Prostate gland (tissue), 2 donors: ENCODE data around the gene RYR2. TPM values are rescaled to one million over a fixed set of nuclear protein-coding genes. Genes with fewer than 3 reads are reported as not detected.
"Not testable (repeated sequence)": the region's sequence is repeated elsewhere in the genome, so short reads cannot be mapped to it uniquely, and the experiment has no call there.

Experiments used
- DNase-seq: peaks from one replicate; pipeline ENCODE4 v3.0.0-alpha.2; 2019; ENCODE audit warnings: low spot score
- H3K27ac ChIP-seq, 2 donors: fragments of 200-600 bp; sonication (generic); 2 replicates each; pipeline ENCODE4 v1.5.1; 2017 to 2019
- H3K27me3 ChIP-seq: fragments of 200-600 bp; sonication (generic); replicated peaks from 2 replicates; pipeline ENCODE4 v1.5.1; 2019; ENCODE audit not compliant: insufficient read depth
- H3K36me3 ChIP-seq, 2 donors: fragments of 200-600 bp; sonication (generic); 1 replicate in 1 of 2; 2 replicates in 1 of 2; pipeline versions ENCODE4 v1.5.1 to v1.8.1; 2017 to 2019
- H3K4me1 ChIP-seq: fragments of 200-600 bp; sonication (generic); replicated peaks from 2 replicates; pipeline ENCODE4 v1.5.1; 2019
- H3K4me3 ChIP-seq, 2 donors: fragments of 200-600 bp; sonication (generic); 2 replicates each; pipeline ENCODE4 v1.5.1; 2017 to 2019
- H3K9me3 ChIP-seq: fragments of 200-600 bp; sonication (generic); 2 replicates; pipeline ENCODE4 v1.5.1; 2017
- POLR2A ChIP-seq: fragments of 450-650 bp; IDR thresholded peaks from one replicate; pipeline ENCODE4 v1.6.1; 2016; ENCODE audit warnings: antibody characterized with exemption, mild to moderate bottlenecking
- POLR2AphosphoS5 ChIP-seq: sonication (generic); formaldehyde crosslinking; IDR thresholded peaks from one replicate; pipeline ENCODE4 v1.6.1; 2017; ENCODE audit warnings: antibody characterized with exemption
- WGBS: methylation state at CpG from one replicate; pipeline ENCODE4 v1.1.5; 2018; 5-methylcytosine and 5-hydroxymethylcytosine counted together
- intact Hi-C: fragments of 100-400 bp; cut with DNase I; formaldehyde crosslinking; loops from one replicate; pipeline ENCODE4 v1.14.2; 2022
- total RNA-seq, 2 donors: library from RNA; depleted of rRNA; stranded (reverse); fragments of >200 nt; gene quantifications; one replicate each; pipeline ENCODE4 v1.1.0, GENCODE V29; 2016
- TF ChIP-seq, protein P1 (sequence below), 4 experiments: fragments of 200-600 bp in 2 of 4; fragments of 450-650 bp in 2 of 4; sonication (generic) in 2 of 4; IDR thresholded peaks; 1 replicate in 3 of 4; 2 replicates in 1 of 4; pipeline ENCODE4 v1.5.1; 2016 to 2019; ENCODE audit warnings: antibody characterized with exemption in 4 of 4, mild to moderate bottlenecking in 2 of 4, moderate library complexity in 2 of 4

The RYR2 gene
- total RNA-seq, 2 donors from 2014 or later = 2.9 to 6.7 TPM

DNA sequence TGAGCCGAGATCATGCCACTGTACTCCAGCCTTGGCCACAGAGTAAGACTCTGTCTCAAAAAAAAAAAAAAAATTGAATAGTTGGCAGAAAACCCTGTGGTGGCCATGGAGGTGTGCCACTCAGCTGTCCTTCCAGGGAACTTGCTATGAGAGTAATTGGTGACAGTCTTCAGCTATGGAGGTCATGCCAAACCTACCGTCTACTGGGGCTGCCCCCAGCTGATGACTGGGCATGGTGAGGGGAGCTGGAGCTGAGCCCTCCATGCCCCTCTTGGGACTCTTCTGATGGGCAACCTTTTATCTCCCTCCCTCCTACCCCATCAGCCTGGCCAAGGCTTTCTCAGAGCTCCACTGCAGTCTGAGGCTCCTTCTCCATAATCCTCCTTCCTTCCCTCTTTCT, 84.2 kb downstream of the RYR2 start:
- DNase-seq = no peak
- H3K9me3 ChIP-seq = no peaks in the 10 kb centered on the region
- no peaks in the 10 kb centered on the region for H3K36me3 ChIP-seq
- no peaks in the 10 kb centered on the region for H3K4me1 ChIP-seq
- 88% methylated on average over 2 of the region's 2 CpGs for WGBS
- TF ChIP-seq, protein P1, sequence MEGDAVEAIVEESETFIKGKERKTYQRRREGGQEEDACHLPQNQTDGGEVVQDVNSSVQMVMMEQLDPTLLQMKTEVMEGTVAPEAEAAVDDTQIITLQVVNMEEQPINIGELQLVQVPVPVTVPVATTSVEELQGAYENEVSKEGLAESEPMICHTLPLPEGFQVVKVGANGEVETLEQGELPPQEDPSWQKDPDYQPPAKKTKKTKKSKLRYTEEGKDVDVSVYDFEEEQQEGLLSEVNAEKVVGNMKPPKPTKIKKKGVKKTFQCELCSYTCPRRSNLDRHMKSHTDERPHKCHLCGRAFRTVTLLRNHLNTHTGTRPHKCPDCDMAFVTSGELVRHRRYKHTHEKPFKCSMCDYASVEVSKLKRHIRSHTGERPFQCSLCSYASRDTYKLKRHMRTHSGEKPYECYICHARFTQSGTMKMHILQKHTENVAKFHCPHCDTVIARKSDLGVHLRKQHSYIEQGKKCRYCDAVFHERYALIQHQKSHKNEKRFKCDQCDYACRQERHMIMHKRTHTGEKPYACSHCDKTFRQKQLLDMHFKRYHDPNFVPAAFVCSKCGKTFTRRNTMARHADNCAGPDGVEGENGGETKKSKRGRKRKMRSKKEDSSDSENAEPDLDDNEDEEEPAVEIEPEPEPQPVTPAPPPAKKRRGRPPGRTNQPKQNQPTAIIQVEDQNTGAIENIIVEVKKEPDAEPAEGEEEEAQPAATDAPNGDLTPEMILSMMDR (IDR thresholded peaks at IDR 0.05) = no peak
- TF ChIP-seq POLR2AphosphoS5 (no peak), POLR2A (no peak)
- intact Hi-C loops = no loop called here
- no peak overlapping the region for H3K27ac ChIP-seq
- no peaks in the 10 kb centered on the region for H3K27me3 ChIP-seq
- H3K4me3 ChIP-seq = no peak overlapping the region

DNA sequence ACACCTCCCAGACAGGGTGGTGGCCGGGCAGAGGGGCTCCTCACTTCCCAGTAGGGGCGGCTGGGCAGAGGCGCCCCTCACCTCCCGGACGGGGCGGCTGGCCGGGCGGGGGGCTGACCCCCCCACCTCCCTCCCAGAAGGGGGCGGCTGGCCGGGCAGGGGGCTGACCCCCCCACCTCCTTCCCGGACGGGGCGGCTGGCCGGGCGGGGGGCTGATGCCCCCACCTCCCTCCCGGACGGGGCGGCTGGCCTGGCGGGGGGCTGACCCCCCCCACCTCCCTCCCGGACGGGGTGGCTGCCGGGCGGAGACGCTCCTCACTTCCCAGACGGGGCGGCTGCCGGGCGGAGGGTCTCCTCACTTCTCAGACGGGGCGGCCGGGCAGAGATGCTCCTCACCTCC, 85.3 kb downstream of the RYR2 start:
- DNase-seq, H3K36me3 ChIP-seq, H3K9me3 ChIP-seq, H3K27me3 ChIP-seq, H3K4me1 ChIP-seq, H3K27ac ChIP-seq, H3K4me3 ChIP-seq, intact Hi-C loops: not testable (repeated sequence)
- 100% methylated on average over 4 of the region's 31 CpGs for WGBS

DNA sequence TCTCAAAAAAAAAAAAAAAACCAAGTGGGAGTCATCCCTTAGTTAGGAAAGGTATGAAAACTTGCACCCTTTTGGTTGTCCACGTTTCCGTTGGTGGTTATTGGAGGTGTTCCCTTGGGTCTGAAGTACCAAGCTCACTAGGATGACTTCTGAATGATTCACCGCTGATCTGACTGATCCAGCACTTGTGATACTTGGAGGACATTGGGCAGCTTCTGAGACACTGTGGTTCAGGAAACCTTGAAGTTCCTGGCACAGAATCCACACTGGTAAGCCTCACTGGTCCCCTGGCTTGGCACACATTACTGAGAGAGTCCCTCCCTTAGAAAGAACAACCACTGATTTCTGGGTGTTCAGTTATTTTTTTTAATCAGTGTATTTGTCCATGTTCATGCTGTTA, 91.9 kb downstream of the RYR2 start:
- no peaks in the 10 kb centered on the region for H3K27me3 ChIP-seq
- no peak for TF ChIP-seq POLR2A
- 42% methylated on average over 3 of the region's 3 CpGs for WGBS
- no peak overlapping the region for H3K4me3 ChIP-seq
- no peak overlapping the region for H3K27ac ChIP-seq
- intact Hi-C loops = no loop called here
- no peaks in the 10 kb centered on the region for H3K36me3 ChIP-seq
- no peak for DNase-seq
- no peaks in the 10 kb centered on the region for H3K9me3 ChIP-seq
- no peaks in the 10 kb centered on the region for H3K4me1 ChIP-seq

DNA sequence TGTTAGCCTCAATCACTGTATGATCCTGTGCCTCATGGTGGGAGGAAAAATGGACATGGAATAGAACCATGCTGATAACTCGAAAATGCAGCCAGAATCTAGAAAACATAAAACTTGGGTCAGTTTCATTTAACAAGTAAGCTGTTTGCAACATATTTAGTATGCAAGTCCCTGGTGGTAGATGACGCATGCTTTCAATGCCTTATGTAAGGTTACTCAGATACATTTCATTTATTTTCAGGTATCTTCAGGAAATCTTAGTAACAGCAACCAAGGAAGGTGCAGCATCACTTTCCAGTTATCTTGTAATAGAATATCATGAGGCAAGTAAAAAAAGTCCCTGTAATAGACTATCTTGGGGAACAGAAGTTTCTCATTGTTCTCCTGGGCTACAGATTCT, 92.9 kb downstream of the RYR2 start:
- 90% methylated on average over 2 of the region's 2 CpGs for WGBS
- no peak overlapping the region for H3K4me3 ChIP-seq
- intact Hi-C loops = no loop called here
- no peaks in the 10 kb centered on the region for H3K9me3 ChIP-seq
- H3K4me1 ChIP-seq = no peaks in the 10 kb centered on the region
- TF ChIP-seq POLR2AphosphoS5 = no peak
- TF ChIP-seq, protein P1 (IDR thresholded peaks at IDR 0.05) = no peak
- TF ChIP-seq POLR2A = no peak
- DNase-seq = no peak
- H3K36me3 ChIP-seq = no peaks in the 10 kb centered on the region
- H3K27me3 ChIP-seq = no peaks in the 10 kb centered on the region
- H3K27ac ChIP-seq = no peak overlapping the region

DNA sequence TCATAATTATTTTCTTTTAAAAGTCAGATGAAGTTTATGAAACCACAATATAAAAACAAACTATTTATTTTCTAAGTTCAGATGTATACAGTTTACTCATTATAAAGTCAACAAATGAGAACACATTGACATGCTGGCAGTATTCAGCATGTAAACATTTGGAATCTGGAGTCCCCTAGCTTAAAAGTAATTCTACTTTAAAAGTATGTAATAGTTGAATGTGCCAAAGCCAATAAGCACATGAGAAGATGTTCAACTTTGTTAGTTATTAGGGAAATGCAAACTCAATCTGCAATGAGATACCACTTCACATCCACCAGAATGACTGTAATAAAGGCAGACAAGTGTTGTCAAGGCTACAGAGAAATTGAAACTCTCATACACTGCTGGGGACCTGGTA, 96.6 kb downstream of the RYR2 start:
- TF ChIP-seq POLR2AphosphoS5 (no peak), POLR2A (no peak)
- TF ChIP-seq, protein P1 (IDR thresholded peaks at IDR 0.05) = no peak
- Histone ChIP-seq H3K4me1 (no peaks in the 10 kb centered on the region), H3K9me3 (no peaks in the 10 kb centered on the region), H3K36me3 (no peaks in the 10 kb centered on the region), H3K27ac (no peak overlapping the region), H3K27me3 (no peaks in the 10 kb centered on the region), H3K4me3 (no peak overlapping the region)
- DNase-seq = no peak
- intact Hi-C loops = no loop called here

DNA sequence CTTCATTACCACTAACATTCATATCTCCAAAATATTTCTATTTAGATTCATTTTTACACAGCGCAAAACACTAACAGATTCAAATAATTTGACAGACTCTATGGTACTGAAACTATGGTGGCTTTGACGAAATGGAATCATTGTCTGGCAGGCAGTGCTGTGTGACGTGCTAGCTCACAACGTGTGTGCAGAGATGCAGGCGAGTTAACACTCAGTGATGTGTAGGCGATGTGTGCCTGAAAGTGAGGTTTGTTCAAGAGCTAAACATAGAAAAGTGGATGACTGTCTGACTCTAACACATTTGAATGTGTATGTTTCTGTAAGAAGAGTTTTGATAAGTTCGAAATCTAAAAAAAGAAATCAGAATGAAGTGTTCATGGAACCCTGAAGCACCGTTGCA, 97.7 kb downstream of the RYR2 start:
- Histone ChIP-seq H3K4me1 (no peaks in the 10 kb centered on the region), H3K27ac (no peak overlapping the region), H3K9me3 (no peaks in the 10 kb centered on the region), H3K4me3 (no peak overlapping the region), H3K36me3 (no peaks in the 10 kb centered on the region), H3K27me3 (no peaks in the 10 kb centered on the region)
- intact Hi-C loops = loop anchor here (10.0 kb wide), 1 partner anchor 175 kb away; no protein-coding TSS in a partner anchor
- WGBS = 72% methylated on average over 8 of the region's 8 CpGs
- DNase-seq = no peak
- no peak for TF ChIP-seq POLR2AphosphoS5
- TF ChIP-seq POLR2A = no peak
